GM23338 (cell line): ENCODE data around the gene TNRC18.

Experiments used
- CREB1 ChIP-seq: fragments of 250-450 bp; sonication (Bioruptor Pico); IDR thresholded peaks from 2 replicates; pipeline ENCODE4 v1.5.0; 2020; ENCODE audit warnings: low read depth, mild to moderate bottlenecking, moderate library complexity
- CTCF ChIP-seq, 2 experiments: fragments of 200-600 bp in 1 of 2; sonication (generic) in 1 of 2; conservative IDR thresholded peaks; 2 replicates each; pipeline versions ENCODE4 v1.5.1 to v1.6.1; 2016 to 2017; ENCODE audit warnings: antibody characterized with exemption in 2 of 2, low read depth in 2 of 2, mild to moderate bottlenecking in 2 of 2, moderate library complexity in 1 of 2
- ETS1 ChIP-seq: IDR thresholded peaks from 2 replicates; pipeline ENCODE4 v1.6.1; 2016; ENCODE audit warnings: antibody characterized with exemption
- EZH2 ChIP-seq: fragments of 200-600 bp; sonication (generic); IDR thresholded peaks from one replicate; pipeline ENCODE4 v1.8.0; 2017; ENCODE audit warnings: antibody characterized with exemption, mild to moderate bottlenecking, low read depth; ENCODE audit not compliant: unreplicated experiment
- EZH2phosphoT487 ChIP-seq: fragments of 200-600 bp; sonication (generic); IDR thresholded peaks from one replicate; pipeline ENCODE4 v1.8.1; 2018; ENCODE audit warnings: antibody characterized with exemption; ENCODE audit not compliant: unreplicated experiment
- JUNB ChIP-seq: IDR thresholded peaks from one replicate; pipeline ENCODE4 v1.6.1; 2016; ENCODE audit warnings: antibody characterized with exemption; ENCODE audit not compliant: unreplicated experiment
- NANOG ChIP-seq: IDR thresholded peaks from 2 replicates; pipeline ENCODE4 v1.6.1; 2016; ENCODE audit warnings: antibody characterized with exemption, borderline replicate concordance
- POLR2AphosphoS5 ChIP-seq: IDR thresholded peaks from 2 replicates; pipeline ENCODE4 v1.6.1; 2016; ENCODE audit warnings: antibody characterized with exemption, low read depth
- REST ChIP-seq: IDR thresholded peaks from one replicate; pipeline ENCODE4 v1.6.1; 2018; ENCODE audit warnings: antibody characterized with exemption; ENCODE audit not compliant: unreplicated experiment
- STAT1 ChIP-seq: IDR thresholded peaks from one replicate; pipeline ENCODE4 v1.6.1; 2016; ENCODE audit warnings: antibody characterized with exemption; ENCODE audit not compliant: unreplicated experiment
- ZNF114 ChIP-seq: fragments of 250-450 bp; sonication (Bioruptor Pico); IDR thresholded peaks from 2 replicates; pipeline ENCODE4 v1.5.0; 2020; ENCODE audit warnings: mild to moderate bottlenecking, moderate library complexity
- ZNF331 ChIP-seq: fragments of 250-450 bp; sonication (Bioruptor Pico); IDR thresholded peaks from 2 replicates; pipeline ENCODE4 v1.5.0; 2020; ENCODE audit warnings: low read depth, mild to moderate bottlenecking, moderate library complexity
- ZNF462 ChIP-seq: fragments of 250-450 bp; sonication (Bioruptor Pico); IDR thresholded peaks from 2 replicates; pipeline ENCODE4 v1.5.0; 2020; ENCODE audit warnings: mild to moderate bottlenecking, moderate library complexity

GRCh38 chr7:5413449-5413786, 10.2 kb downstream of the TNRC18 start:
- no peak for TF ChIP-seq CTCF (conservative IDR thresholded peaks at IDR 0.05; ENCODE audit: low read depth in 2 of 2)
- TF ChIP-seq POLR2AphosphoS5, result no peak
- TF ChIP-seq REST, result no peak
- no peak for TF ChIP-seq EZH2
- TF ChIP-seq ZNF114, result no peak
- TF ChIP-seq CREB1, result no peak
- TF ChIP-seq EZH2phosphoT487, result no peak
- no peak for TF ChIP-seq JUNB
- no peak for TF ChIP-seq NANOG
- TF ChIP-seq ZNF331 (CRISPR knock-in tag), result no peak
- no peak for TF ChIP-seq ETS1
- no peak for TF ChIP-seq STAT1
- no peak for TF ChIP-seq ZNF462 (CRISPR knock-in tag)
